ENCODE results near the gene CXCR4. TPM values are rescaled to one million over a fixed set of nuclear protein-coding genes. Genes with fewer than 3 reads are reported as not detected.

CXCR4 gene
- total and polyA plus RNA-seq, 10 of the 15 experiments (the other 5 are each of a cell fraction or from before 2014, with no cell fraction given): 31.1 to 749 (median 52.7) TPM

DNA sequence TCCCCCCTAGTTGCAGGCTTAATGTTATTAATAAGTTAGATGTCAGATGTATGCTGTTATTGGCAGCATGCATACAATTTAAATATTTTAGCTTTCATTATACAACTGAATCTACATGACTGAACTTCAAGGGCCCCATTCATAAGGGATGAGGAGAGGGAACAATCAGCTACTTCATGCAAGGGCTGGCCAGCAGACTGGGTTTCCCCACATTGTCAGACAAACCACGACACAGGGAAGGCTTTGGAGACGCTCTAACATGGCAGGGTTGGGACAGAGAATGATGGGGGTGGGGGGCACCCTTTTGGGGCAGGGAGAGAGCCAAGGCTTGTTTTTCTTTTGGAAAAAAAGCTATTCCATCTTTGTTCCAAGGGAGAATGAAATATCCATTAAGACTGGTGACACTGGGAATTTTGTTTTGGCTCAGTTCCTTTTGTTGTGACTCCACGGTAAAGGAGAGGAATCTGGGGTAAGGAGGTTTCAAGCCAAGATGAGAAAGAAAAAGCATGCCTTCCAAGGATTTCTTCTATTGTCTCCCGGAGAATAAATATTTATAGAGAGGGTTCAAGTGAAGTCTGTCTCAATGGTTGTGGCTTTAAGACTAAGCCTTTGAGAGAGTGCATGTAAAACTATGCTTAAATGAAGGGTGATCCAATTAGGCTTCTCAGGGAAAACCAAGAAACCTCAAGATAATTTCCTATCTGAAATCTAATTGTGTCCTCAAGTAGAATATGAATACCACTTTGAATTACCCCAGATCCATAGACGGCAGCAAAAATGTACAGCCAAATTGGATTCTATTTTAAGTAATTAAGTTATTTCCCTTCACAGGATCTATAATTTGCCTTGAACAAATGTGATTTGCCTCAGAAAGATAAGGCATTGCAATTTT lies 5.4 kb downstream of the CXCR4 start (continued):
- TF ChIP-seq, protein P1, sequence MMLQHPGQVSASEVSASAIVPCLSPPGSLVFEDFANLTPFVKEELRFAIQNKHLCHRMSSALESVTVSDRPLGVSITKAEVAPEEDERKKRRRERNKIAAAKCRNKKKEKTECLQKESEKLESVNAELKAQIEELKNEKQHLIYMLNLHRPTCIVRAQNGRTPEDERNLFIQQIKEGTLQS (IDR thresholded peaks at IDR 0.05; ENCODE audit: borderline replicate concordance, extremely low read depth, low read depth, low read length): no peak
- TF ChIP-seq EGR1 (IDR thresholded peaks at IDR 0.05; ENCODE audit: borderline replicate concordance in 1 of 2, low read depth in 2 of 2, low read length in 2 of 2) (no peak), SPI1 (IDR thresholded peaks at IDR 0.05; ENCODE audit: borderline replicate concordance, insufficient read depth, low read depth, low read length) (no peak), ZBED1 (IDR thresholded peaks at IDR 0.05; ENCODE audit: borderline replicate concordance) (no peak), IKZF1 (conservative IDR thresholded peaks at IDR 0.05) (peak; percentile 43), YY1 (IDR thresholded peaks at IDR 0.05; ENCODE audit: low read depth, low read length) (no peak), SRF (IDR thresholded peaks at IDR 0.05; ENCODE audit: low read depth in 2 of 2, low read length in 2 of 2) (no peak), MEF2A (IDR thresholded peaks at IDR 0.05; ENCODE audit: insufficient read depth, low read depth, low read length) (no peak), BCL11A (IDR thresholded peaks at IDR 0.05; ENCODE audit: low read depth, low read length) (no peak), SP1 (IDR thresholded peaks at IDR 0.05; ENCODE audit: low read depth, low read length) (no peak), BRCA1 (IDR thresholded peaks at IDR 0.05; ENCODE audit: low read depth, low read length) (no peak), RELA (IDR thresholded peaks at IDR 0.05; ENCODE audit: borderline replicate concordance, partially characterized antibody) (no peak), RCOR1 (conservative IDR thresholded peaks at IDR 0.05; ENCODE audit: low read depth, low read length) (no peak)
- TF ChIP-seq, protein P2, sequence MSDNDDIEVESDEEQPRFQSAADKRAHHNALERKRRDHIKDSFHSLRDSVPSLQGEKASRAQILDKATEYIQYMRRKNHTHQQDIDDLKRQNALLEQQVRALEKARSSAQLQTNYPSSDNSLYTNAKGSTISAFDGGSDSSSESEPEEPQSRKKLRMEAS (IDR thresholded peaks at IDR 0.05; ENCODE audit: low read depth, low read length): no peak
- TF ChIP-seq, protein P3, sequence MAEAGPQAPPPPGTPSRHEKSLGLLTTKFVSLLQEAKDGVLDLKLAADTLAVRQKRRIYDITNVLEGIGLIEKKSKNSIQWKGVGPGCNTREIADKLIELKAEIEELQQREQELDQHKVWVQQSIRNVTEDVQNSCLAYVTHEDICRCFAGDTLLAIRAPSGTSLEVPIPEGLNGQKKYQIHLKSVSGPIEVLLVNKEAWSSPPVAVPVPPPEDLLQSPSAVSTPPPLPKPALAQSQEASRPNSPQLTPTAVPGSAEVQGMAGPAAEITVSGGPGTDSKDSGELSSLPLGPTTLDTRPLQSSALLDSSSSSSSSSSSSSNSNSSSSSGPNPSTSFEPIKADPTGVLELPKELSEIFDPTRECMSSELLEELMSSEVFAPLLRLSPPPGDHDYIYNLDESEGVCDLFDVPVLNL (IDR thresholded peaks at IDR 0.05; ENCODE audit: low read depth, low read length): no peak
- TF ChIP-seq, protein P4, sequence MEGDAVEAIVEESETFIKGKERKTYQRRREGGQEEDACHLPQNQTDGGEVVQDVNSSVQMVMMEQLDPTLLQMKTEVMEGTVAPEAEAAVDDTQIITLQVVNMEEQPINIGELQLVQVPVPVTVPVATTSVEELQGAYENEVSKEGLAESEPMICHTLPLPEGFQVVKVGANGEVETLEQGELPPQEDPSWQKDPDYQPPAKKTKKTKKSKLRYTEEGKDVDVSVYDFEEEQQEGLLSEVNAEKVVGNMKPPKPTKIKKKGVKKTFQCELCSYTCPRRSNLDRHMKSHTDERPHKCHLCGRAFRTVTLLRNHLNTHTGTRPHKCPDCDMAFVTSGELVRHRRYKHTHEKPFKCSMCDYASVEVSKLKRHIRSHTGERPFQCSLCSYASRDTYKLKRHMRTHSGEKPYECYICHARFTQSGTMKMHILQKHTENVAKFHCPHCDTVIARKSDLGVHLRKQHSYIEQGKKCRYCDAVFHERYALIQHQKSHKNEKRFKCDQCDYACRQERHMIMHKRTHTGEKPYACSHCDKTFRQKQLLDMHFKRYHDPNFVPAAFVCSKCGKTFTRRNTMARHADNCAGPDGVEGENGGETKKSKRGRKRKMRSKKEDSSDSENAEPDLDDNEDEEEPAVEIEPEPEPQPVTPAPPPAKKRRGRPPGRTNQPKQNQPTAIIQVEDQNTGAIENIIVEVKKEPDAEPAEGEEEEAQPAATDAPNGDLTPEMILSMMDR (IDR thresholded peaks at IDR 0.05 in 2 of 3, conservative IDR thresholded peaks at IDR 0.05 in 1 of 3; ENCODE audit: control insufficient read depth in 2 of 3, extremely low read depth in 1 of 3, insufficient read depth in 1 of 3, low read depth in 3 of 3, low read length in 3 of 3): no peak
- TF ChIP-seq, protein P5, sequence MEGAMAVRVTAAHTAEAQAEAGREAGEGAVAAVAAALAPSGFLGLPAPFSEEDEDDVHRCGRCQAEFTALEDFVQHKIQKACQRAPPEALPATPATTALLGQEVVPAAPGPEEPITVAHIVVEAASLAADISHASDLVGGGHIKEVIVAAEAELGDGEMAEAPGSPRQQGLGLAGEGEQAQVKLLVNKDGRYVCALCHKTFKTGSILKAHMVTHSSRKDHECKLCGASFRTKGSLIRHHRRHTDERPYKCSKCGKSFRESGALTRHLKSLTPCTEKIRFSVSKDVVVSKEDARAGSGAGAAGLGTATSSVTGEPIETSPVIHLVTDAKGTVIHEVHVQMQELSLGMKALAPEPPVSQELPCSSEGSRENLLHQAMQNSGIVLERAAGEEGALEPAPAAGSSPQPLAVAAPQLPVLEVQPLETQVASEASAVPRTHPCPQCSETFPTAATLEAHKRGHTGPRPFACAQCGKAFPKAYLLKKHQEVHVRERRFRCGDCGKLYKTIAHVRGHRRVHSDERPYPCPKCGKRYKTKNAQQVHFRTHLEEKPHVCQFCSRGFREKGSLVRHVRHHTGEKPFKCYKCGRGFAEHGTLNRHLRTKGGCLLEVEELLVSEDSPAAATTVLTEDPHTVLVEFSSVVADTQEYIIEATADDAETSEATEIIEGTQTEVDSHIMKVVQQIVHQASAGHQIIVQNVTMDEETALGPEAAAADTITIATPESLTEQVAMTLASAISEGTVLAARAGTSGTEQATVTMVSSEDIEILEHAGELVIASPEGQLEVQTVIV (IDR thresholded peaks at IDR 0.05; ENCODE audit: borderline replicate concordance, partially characterized antibody): no peak
- TF ChIP-seq, protein P6, sequence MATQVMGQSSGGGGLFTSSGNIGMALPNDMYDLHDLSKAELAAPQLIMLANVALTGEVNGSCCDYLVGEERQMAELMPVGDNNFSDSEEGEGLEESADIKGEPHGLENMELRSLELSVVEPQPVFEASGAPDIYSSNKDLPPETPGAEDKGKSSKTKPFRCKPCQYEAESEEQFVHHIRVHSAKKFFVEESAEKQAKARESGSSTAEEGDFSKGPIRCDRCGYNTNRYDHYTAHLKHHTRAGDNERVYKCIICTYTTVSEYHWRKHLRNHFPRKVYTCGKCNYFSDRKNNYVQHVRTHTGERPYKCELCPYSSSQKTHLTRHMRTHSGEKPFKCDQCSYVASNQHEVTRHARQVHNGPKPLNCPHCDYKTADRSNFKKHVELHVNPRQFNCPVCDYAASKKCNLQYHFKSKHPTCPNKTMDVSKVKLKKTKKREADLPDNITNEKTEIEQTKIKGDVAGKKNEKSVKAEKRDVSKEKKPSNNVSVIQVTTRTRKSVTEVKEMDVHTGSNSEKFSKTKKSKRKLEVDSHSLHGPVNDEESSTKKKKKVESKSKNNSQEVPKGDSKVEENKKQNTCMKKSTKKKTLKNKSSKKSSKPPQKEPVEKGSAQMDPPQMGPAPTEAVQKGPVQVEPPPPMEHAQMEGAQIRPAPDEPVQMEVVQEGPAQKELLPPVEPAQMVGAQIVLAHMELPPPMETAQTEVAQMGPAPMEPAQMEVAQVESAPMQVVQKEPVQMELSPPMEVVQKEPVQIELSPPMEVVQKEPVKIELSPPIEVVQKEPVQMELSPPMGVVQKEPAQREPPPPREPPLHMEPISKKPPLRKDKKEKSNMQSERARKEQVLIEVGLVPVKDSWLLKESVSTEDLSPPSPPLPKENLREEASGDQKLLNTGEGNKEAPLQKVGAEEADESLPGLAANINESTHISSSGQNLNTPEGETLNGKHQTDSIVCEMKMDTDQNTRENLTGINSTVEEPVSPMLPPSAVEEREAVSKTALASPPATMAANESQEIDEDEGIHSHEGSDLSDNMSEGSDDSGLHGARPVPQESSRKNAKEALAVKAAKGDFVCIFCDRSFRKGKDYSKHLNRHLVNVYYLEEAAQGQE (IDR thresholded peaks at IDR 0.05; ENCODE audit: low read depth, low read length): no peak

Data from GM12878 (cell line).